GM12872 (cell line): ENCODE results near the gene COPB1.
A peak's percentile ranks its signal among the peaks of the same experiment; 100 is the strongest.

Source experiments
- CTCF ChIP-seq: IDR thresholded peaks from 3 replicates; pipeline ENCODE4 v1.5.1; 2011; ENCODE audit warnings: low read depth, mild to moderate bottlenecking, low read length, moderate library complexity; ENCODE audit not compliant: insufficient read depth

COPB1 gene

GRCh38 chr11:14424096-14424495, 75.5 kb downstream of the COPB1 start:
- no peak for TF ChIP-seq CTCF

GRCh38 chr11:14423633-14424032, 76.0 kb downstream of the COPB1 start:
- TF ChIP-seq CTCF, result no peak

- TF ChIP-seq CTCF, result no peak
These were observed 76.8 kb downstream of the COPB1 start for GRCh38 chr11:14422814-14423182.

- TF ChIP-seq CTCF, result no peak
These were observed 77.4 kb downstream of the COPB1 start for GRCh38 chr11:14422052-14422813.

GRCh38 chr11:14420223-14420622, 79.4 kb downstream of the COPB1 start:
- TF ChIP-seq CTCF, result no peak

GRCh38 chr11:14418801-14419417, 80.7 kb downstream of the COPB1 start:
- peak; percentile 50 for TF ChIP-seq CTCF

- no peak for TF ChIP-seq CTCF
These were observed 81.8 kb downstream of the COPB1 start for GRCh38 chr11:14417617-14418374.
